RPMI7951 (cell line): ENCODE results near the gene CALCOCO2. TPM values are rescaled to one million over a fixed set of nuclear protein-coding genes. Genes with fewer than 3 reads are reported as not detected.
A peak's percentile ranks its signal among the peaks of the same experiment; 100 is the strongest.
"Not testable (repeated sequence)": the region's sequence is repeated elsewhere in the genome, so short reads cannot be mapped to it uniquely, and the experiment has no call there.

Experiments used
- DNase-seq: peaks from one replicate; pipeline ENCODE4 v3.0.0-alpha.2; 2012; ENCODE audit warnings: low read depth
- total RNA-seq: library from RNA; depleted of rRNA; stranded (reverse); fragments of >200 nt; shearing (Covaris generic); gene quantifications from 2 replicates; pipeline ENCODE4 v1.2.3, GENCODE V29; 2014

Gene CALCOCO2
- total RNA-seq, 1 experiment from 2014 or later, result 48.8 TPM

DNA sequence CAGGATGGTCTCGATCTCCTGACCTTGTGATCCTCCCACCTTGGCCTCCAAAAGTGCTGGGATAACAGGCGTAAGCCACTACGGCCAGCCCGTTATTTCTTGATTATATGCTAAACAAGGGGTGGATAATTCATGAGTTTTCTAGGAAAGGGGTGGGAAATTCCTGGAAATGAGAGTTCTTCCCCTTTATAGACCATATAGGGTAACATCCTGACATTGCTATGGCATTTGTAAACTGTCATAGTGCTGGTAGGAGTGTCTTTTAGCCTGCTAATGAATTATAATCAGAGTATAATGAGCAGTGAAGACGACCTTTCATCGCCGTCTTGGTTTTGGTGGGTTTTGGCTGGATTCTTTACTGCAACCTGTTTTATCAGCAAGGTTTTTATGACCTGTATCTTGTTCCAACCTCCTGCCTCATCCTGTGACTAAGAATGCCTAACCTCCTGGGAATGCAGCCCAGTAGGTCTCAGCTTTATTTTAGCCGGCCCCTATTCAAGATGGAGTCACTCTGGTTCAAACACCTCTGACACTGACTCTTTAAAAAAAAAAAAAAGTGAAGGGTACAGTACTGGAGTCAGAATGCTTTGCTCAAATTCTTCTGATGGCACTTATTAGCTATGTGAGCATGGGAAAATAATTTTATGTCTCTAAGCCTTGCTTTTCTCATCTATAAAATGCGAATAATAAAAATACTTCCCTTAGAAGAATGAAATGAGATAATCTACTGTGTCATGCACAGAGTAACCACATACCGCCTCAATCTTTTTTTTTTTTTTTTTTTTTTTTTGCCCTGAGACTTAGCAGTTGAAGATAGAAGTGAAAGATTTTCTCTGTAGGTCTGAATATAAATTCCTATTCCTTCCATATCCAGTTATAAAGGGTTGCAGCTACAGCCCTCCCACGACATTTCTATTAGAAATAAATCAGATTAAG, 5.1 kb upstream of the CALCOCO2 start:
- DNase-seq, result no peak

DNA sequence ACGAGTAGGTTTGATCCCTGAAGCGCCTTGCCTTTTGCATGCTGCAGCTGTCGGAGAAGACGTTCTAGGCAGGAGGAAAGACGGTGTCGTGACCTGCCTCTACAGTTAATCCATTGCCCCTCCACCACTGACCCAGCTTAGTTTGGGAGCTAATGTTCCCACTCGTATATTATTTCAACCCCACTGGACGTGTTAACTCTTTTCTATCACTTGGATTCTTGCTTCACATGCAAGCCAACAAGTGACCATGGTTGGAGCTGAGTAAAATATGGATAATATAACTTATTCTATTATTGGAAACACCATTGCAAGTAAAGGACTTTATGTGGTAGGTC, 681 bp downstream of the CALCOCO2 start:
- DNase-seq, result no peak

DNA sequence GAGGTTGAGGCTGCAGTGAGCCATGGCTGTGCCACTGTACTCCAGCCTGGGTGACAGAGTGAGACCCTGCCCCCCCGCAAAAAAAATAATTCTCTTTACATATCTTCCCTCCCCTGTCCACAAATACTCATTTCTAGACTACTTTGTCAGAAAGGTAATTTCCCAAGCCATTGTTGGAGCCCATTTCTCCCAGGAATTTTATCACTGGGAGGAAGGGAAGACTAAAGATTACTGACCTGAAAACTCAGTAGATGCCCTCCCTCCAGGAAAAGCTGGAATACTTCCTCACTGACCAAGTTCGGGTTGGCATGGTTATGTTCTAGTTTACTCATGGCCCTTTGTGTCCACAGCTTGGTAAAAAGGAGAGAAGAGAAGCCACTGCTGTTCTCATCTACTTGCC, 4.1 kb downstream of the CALCOCO2 start:
- no peak for DNase-seq

DNA sequence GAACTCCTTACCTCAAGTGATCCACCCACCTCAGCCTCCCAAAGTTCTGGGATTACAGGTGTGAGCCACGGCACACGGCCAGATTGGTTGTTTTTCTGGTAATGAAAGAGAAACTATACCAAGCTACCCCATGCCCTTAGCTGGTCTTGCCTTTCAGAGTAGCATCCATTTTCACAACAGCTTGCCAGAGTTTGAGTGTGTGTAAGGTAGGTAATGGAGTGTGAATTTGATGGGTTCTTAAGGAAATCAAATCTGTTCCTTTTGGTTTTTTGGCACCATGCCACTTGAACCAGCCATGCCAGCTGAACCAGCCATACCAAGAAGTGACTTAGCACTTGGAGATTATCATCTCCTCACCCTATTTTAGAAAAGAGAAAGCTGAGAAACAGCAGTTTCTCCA, 5.1 kb downstream of the CALCOCO2 start:
- DNase-seq, result no peak

DNA sequence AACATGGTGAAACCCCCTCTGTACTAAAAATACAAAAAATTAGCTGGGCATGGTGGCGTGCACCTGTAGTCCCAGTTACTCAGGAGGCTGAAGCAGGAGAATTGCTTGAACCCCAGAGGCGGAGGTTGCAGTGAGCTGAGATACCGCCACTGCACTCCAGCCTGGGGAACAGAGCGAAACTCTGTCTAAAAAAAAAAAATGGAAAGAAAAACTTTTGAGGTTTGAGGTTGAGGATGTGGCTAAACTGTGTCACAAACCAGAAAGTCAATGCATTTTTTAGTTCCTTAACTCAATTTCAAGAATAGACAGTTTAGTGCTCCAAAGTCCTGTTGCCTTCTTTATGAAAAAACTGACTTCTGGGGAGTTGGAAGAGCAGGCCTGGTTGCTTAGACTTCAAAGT, 6.6 kb downstream of the CALCOCO2 start:
- DNase-seq, result not testable (repeated sequence)

DNA sequence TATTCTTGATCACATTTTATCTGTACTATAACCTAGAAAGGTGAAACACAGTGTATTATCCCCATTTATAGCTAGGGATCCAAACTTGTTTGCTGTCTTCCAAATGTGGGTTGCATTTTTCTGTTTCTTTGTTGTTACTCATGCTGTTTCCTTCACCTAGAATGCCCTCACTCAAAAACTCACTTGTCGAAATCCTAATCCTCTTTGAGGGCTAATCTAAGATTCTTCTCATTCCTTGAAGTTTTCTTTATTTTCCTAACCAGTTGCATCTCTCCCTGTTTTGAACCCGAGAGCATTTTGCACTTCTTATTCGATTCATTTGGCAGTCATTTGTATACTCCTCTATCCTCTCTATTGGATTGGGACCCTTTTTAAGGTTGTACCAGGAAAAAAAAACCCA, 9.6 kb downstream of the CALCOCO2 start:
- DNase-seq, result no peak

DNA sequence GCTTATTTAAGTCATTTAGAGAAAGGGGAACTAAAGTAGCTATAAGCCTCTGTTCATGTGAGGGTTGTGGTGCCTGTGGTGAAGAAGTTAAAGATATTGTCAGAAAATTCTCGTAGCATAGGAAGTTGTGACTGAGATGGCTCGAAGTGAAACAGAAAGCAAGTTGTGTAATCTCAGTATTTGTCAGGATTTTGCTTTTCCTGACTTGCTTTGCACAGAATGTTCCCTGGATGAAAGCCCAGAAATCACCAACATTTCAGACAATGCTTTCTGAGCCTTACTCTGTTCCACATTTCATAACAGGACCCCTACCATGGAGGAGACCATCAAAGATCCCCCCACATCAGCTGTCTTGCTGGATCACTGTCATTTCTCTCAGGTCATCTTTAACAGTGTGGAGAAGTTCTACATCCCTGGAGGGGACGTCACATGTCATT, 10.6 kb downstream of the CALCOCO2 start:
- peak; percentile 57 for DNase-seq

DNA sequence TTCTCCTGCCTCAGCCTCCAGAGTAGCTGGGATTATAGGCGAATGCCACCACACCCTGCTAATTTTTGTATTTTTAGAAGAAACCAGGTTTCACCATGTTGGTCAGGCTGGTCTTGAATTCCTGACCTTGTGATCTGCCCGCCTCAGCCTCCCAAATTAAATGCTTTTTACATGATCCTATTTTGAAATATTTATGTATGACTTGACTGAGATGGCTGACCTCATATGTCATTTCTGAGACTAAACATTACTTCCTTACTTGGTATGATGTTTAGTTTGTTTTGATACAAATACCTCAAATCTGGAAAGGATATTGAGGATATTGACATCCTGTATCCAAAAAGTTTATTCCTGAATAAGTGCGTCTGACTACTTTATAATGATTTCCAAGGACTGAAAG, 11.9 kb downstream of the CALCOCO2 start:
- DNase-seq, result no peak

DNA sequence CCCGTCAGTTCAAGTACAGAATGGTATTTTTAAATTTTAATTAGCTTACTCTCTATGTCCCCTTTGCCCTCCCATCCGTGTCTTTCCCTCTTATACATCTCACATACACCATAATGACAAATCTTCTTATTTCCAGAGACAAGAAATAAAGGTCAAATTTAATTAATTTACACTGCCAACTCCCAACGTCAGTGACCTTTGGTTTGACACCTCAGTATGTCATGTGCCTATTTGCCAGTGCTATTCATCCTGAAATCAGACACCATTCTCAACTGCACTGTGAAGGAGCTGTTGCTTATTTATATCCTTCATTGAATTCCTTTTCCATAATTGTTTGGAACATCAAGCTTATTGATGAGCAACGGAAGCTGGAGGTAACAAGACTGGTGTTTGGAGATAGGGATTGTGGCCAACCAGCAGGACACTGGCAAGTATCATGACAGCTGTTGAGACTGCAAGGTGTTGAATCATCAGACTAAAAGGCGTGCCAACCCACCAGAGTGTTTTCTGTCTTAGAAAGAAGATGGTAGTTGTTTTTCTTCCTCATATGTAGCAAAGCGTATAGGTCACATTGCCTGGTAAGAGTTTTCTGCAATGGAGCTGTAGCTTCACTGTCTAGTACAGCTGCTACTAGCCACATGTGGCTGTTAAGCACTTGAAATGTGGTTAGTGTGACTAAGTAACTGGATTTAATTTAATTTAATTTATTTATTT, 12.5 kb downstream of the CALCOCO2 start:
- no peak for DNase-seq

DNA sequence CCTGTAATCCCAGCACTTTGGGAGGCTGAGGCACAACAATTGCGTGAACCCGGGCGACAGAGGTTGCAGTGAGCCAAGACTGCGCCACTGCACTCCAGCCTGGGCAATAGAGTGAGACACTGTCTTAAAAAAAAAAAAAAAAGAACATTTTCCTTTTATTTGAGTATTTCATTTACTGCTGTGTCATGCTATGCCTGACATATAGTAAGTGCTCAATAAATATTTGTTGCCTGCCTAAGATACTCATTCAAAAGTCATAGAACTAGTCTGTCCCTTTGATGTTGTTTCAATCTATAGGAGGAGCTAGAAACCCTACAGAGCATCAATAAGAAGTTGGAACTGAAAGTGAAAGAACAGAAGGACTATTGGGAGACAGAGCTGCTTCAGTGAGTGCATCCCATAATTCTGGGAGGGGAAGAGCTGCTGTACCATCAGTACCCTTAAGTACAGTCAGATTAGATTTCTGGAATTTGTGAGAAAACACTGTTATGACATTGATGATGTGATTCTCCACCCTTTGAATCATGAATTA, 20.0 kb downstream of the CALCOCO2 start:
- DNase-seq, result no peak

DNA sequence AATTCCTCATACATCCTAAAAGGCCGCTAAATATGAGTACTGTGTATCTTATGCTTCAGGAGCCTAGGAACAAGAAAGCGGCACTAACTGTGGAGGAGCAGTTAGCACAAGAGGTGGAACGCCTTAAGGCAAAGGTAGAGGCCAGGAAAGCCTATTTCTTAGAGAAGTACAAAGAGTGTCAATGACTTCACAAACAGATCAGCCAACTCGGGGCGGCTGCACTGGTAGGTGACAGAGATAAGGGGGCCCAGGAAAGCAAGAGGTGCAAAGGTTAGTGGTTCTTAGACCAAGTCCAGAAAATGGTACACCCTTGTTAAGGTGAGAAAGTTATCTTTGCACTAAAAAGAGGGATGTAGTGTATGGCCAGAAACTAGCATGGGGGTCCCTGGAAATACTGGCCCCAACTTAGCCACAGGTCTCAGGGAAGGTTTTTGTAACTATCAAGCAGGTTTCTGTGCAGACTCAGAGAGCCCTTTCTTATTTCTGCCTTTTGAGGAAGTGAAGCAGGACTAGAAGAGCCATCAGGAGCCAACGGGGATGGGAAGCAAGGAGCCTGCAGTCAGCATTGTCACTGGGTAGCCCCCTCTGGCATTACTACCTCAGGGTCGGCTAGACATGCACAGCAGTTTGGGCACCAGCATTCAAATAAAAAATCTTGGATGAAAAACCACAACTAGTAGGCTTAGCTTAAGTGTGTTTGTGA, 24.1 kb downstream of the CALCOCO2 start:
- DNase-seq, result no peak

DNA sequence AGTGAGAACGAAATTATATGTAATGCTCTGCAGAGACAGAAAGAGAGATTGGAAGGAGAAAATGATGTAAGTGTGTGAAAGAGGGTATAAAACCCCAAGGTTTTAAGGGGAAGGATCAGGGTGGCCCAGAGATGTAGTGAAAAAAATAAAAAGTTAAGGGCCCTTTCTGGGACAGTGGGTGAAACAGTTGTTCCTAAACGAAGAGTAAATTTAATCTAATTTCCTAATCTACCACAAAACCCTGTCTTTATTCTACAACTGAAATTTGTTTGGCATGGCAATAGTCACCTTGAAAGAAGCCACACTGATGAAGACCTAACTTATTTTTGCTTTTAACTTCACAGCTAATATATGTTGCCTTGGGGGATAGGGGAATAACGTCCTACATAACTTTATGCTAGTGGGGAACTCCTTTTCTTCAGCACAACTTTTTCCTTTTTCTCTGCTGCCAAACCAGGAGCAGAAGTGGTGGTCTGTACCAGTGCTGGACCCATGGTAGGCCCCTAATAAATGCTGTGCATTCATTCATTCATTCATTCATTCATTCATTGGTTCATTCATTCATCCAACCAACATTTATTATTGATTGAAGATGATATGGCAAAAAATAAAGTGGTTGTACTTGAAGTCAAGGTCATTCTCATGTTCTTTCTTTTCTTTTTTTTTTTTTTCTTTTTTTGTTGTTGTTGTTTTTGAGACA, 25.4 kb downstream of the CALCOCO2 start:
- DNase-seq, result no peak

DNA sequence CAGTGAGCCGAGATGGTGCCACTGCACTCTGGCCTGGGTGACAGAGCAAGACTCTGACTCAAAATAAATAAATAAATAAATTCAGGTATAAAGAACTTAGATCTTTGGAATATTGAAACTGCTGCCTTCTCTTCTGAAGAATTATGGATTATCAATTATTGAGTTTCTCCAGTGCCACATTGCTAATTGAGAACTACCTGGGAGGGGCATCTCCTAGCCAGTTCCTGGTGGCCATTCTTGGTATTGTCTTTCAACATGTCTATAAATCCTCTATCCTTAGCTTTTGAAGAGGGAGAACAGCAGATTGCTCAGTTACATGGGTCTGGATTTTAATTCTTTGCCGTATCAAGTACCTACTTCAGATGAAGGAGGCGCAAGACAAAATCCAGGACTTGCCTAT, 29.2 kb downstream of the CALCOCO2 start:
- no peak for DNase-seq

DNA sequence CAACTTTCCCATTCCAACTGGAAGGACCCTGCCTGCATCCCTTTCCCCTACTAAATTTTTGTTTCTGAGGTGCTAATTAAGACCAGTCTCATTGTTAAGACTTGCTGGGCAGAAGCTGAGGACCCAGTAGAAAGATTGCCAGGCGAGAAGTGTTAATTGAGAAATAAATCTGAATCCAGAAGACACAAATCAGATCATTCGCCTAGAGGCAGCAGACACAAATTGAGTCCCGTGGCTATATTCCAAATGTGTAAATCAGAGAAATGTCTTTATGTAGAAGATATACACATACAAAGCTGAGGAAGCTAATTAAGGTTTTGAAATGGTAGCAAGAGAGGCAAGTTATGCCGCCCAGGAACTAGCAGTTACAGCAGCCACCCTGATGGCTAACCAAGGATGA, 29.6 kb downstream of the CALCOCO2 start:
- no peak for DNase-seq

DNA sequence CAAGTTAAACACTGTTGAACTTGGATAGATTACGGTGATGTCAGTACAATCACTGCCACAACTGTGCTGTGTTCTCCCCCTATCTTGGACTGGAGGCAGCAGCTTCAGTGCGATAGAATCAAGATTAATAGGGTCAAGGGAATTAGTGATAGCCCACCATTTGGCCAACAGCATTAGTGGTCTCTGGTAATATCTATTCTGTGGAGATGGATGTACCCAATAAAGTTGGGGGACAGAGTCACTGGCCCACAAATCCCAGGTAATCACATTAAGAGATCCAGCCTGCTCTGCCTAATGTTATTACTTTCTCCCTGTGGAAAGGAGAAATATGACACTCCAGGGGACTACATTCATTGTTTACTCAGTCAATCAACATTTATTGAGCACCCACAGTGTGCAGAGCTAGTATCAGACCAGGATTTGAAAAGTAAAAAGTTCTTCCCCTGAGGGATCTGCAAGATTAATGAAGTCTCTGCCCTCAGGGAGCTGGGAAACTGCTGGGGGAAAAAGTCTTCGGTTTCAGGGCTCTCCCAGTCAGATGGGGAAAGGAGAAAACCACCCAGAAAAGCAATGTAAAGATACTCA, 38.2 kb downstream of the CALCOCO2 start:
- no peak for DNase-seq

DNA sequence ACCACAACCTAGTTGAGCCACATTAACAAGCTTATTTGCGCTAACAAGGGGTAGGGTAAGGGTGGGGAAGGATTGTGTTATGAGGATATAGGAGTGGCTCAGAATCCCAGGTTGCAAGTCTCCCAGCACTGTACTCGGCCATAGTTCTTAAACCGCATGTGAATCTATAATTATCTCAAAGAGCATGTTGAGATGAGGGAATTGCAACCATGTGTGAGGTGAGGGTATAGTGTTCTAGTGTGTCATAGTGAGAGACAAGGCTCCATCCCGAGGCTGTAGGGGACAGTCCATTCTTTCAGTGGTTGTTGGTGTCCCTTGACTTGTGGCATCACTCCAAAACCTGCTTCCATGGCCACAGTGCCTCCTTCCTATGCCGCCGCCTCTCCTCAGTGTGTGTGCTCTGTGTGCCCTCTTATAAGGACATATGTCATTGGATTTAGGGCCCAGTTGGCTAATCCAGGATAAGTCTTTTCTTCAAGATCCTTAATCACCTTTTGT, 39.0 kb downstream of the CALCOCO2 start:
- no peak for DNase-seq

DNA sequence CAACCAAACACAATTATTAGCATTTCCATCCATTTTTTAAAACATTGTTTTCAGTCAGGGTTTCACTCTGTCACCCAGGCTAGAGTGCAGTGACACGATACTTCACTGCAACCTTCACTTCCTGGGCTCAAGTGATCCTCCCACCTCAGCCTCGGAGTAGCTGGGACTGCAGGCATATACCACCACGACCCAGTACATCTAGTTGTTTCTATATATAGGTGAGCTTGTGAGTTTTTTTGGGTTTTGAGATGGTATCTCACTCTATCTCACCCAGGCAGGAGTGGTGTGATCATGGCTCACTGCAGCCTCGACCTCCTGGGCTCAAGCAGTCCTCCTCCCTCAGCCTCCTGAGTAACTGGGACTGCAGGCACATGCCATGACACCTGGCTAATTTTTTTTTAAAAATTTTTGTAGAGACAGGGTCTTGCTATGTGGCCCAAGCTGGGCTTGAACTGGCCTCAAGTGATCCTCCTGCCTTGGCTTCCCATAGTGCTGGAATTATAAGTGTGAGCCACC, 40.3 kb downstream of the CALCOCO2 start:
- no peak for DNase-seq

DNA sequence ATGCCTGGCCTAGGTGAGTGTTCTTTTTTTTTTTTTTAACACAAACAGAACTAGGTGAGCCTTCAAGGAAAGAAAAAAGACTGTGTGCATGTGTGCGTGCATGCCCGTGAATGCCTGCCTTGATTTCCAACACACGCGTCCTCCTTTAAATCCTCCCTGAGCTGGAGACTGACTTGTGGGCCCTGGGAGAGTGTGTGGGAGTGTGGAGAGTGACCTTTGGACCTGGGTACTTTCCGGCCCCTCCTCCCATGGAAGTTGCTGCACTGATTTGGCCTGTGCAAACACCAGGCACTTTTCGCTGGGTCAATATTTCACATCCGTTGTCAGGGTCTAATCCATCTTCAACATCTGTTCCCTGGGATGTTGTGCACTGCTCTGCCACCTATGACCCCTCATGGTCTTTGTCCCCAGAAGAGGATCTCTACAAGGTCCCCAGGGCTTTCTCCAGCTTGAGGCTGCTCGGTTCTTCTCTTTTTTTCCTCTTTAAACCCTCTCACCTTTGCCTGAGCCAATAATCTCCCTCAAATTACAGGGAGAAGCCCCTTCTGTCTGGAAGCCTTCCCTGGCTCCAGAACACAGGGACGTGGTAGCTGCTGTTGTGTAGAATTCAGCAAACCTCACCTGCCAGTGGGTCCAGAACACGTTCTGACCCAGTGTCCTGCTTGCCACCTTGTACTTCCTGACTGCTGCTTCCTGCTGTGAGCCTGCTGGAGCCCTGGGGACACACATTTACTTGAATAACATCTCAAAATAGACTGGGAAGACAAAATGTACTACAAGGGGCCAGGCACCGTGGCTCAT, 40.9 kb downstream of the CALCOCO2 start:
- DNase-seq, result no peak

DNA sequence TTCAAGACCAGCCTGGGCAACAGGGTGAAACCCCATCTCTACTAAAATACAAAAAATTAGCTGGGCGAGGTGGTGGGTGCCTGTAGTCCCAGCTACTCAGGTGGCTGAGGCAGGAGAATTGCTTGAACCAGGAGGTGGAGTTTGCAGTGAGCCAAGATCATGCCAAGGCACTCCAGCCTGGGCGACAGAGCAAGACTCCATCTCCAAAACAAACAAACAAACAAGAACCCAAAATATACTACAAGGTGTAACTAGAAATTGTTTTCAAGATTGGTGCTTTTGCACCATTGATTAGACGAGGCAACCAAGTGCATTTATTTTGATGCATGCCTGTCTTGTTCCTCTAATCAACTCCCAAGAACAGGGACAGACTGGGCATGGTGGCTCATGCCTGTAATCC, 41.6 kb downstream of the CALCOCO2 start:
- not testable (repeated sequence) for DNase-seq

DNA sequence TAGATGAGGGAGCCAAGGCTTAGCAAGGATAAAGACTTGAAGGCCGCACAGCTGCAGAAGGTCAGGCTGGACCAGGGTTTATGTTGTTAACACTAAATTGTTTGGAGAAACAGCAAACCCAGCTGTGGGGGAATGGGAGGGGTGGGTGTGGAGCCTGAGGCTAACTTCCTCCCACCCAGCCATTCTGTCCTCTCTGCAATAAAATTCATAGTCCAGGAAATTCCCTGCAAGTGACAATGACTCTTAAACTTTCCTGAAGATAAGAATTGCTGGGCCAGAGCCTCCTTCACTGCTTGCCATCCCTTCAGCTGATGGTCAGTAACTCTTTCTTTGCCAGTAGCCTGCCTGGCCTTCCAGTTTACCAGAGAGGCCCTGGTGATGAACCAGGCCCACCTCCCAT, 42.4 kb downstream of the CALCOCO2 start:
- DNase-seq, result no peak
